ENCODE data around the gene CLCN1. TPM values are rescaled to one million over a fixed set of nuclear protein-coding genes. Genes with fewer than 3 reads are reported as not detected.

The CLCN1 gene
- total and polyA plus RNA-seq, 4 donors: not detected

GRCh38 chr7:143337216-143337615 is 21.3 kb downstream of the CLCN1 start:
- intact Hi-C loops (cut with DNase I): no loop called here
- Histone ChIP-seq H3K27ac (ENCODE audit: low read depth in 1 of 2, low read length in 2 of 2) (no peak overlapping the region), H3K36me3 (ENCODE audit: control insufficient read depth in 1 of 2, insufficient read depth in 2 of 2, low read length in 1 of 2) (no peaks in the 10 kb centered on the region), H3K9me3 (ENCODE audit: control insufficient read depth, low read length) (no peaks in the 10 kb centered on the region), H3K4me3 (ENCODE audit: low read length in 2 of 2) (no peak overlapping the region), H3K4me1 (ENCODE audit: control insufficient read depth in 1 of 2, insufficient read depth in 2 of 2, low read length in 2 of 2) (no peaks in the 10 kb centered on the region), H3K27me3 (ENCODE audit: control insufficient read depth in 1 of 2, insufficient read depth in 2 of 2, low read length in 1 of 2) (no peaks in the 10 kb centered on the region)
- 87 to 89% methylated on average over 3 of the region's 3 CpGs for WGBS, 2 donors
- no peak for ATAC-seq (ENCODE audit: low FRiP score)
- DNase-seq: no peak

GRCh38 chr7:143341842-143342241 is 25.9 kb downstream of the CLCN1 start:
- no peaks in the 10 kb centered on the region for H3K9me3 ChIP-seq (ENCODE audit: control insufficient read depth, low read length)
- 91 to 94% methylated on average over 8 of the region's 8 CpGs for WGBS, 2 donors

GRCh38 chr7:143343596-143343995 is 27.7 kb downstream of the CLCN1 start:
- intact Hi-C loops (cut with DNase I): no loop called here
- Histone ChIP-seq H3K4me3 (ENCODE audit: low read length in 2 of 2) (no peak overlapping the region), H3K9me3 (ENCODE audit: control insufficient read depth, low read length) (no peaks in the 10 kb centered on the region), H3K27me3 (ENCODE audit: control insufficient read depth in 1 of 2, insufficient read depth in 2 of 2, low read length in 1 of 2) (no peaks in the 10 kb centered on the region), H3K27ac (ENCODE audit: low read depth in 1 of 2, low read length in 2 of 2) (no peak overlapping the region), H3K4me1 (ENCODE audit: control insufficient read depth in 1 of 2, insufficient read depth in 2 of 2, low read length in 2 of 2) (no peaks in the 10 kb centered on the region), H3K36me3 (ENCODE audit: control insufficient read depth in 1 of 2, insufficient read depth in 2 of 2, low read length in 1 of 2) (no peaks in the 10 kb centered on the region)
- DNase-seq (no peak), ATAC-seq (ENCODE audit: low FRiP score) (no peak)
- 96 to 97% methylated on average over 3 of the region's 3 CpGs for WGBS, 2 donors

More at GRCh38 chr7:143341842-143342241, 25.9 kb downstream of the CLCN1 start:
- no peak overlapping the region for H3K27ac ChIP-seq (ENCODE audit: low read depth in 1 of 2, low read length in 2 of 2)
- no peaks in the 10 kb centered on the region for H3K4me1 ChIP-seq (ENCODE audit: control insufficient read depth in 1 of 2, insufficient read depth in 2 of 2, low read length in 2 of 2)
- no peaks in the 10 kb centered on the region for H3K27me3 ChIP-seq (ENCODE audit: control insufficient read depth in 1 of 2, insufficient read depth in 2 of 2, low read length in 1 of 2)
- no peak overlapping the region for H3K4me3 ChIP-seq (ENCODE audit: low read length in 2 of 2)
- ATAC-seq (ENCODE audit: low FRiP score) (no peak), DNase-seq (no peak)
- no peaks in the 10 kb centered on the region for H3K36me3 ChIP-seq (ENCODE audit: control insufficient read depth in 1 of 2, insufficient read depth in 2 of 2, low read length in 1 of 2)
- intact Hi-C loops (cut with DNase I): no loop called here

- Histone ChIP-seq H3K36me3 (ENCODE audit: control insufficient read depth in 1 of 2, insufficient read depth in 2 of 2, low read length in 1 of 2) (no peaks in the 10 kb centered on the region), H3K27ac (ENCODE audit: low read depth in 1 of 2, low read length in 2 of 2) (no peak overlapping the region), H3K27me3 (ENCODE audit: control insufficient read depth in 1 of 2, insufficient read depth in 2 of 2, low read length in 1 of 2) (no peaks in the 10 kb centered on the region), H3K4me3 (ENCODE audit: low read length in 2 of 2) (no peak overlapping the region), H3K4me1 (ENCODE audit: control insufficient read depth in 1 of 2, insufficient read depth in 2 of 2, low read length in 2 of 2) (no peaks in the 10 kb centered on the region), H3K9me3 (ENCODE audit: control insufficient read depth, low read length) (no peaks in the 10 kb centered on the region)
- peak in 1 of 2 donors; percentile 81 for DNase-seq
- intact Hi-C loops (cut with DNase I): no loop called here
- ATAC-seq (ENCODE audit: low FRiP score): peak; percentile 66
- 9 to 10% methylated on average over 34 to 35 of the region's 35 CpGs for WGBS, 2 donors
Observed at GRCh38 chr7:143345428-143345900, 29.6 kb downstream of the CLCN1 start.

GRCh38 chr7:143346018-143346417 is 30.1 kb downstream of the CLCN1 start:
- WGBS, 2 donors: 95 to 98% methylated on average over 4 of the region's 4 CpGs
- no peak for ATAC-seq (ENCODE audit: low FRiP score)

GRCh38 chr7:143347950-143348349 is 32.0 kb downstream of the CLCN1 start:
- ATAC-seq (ENCODE audit: low FRiP score): no peak
- Histone ChIP-seq H3K4me3 (ENCODE audit: low read length in 2 of 2) (no peak overlapping the region), H3K27ac (ENCODE audit: low read depth in 1 of 2, low read length in 2 of 2) (no peak overlapping the region), H3K36me3 (ENCODE audit: control insufficient read depth in 1 of 2, insufficient read depth in 2 of 2, low read length in 1 of 2) (no peaks in the 10 kb centered on the region), H3K4me1 (ENCODE audit: control insufficient read depth in 1 of 2, insufficient read depth in 2 of 2, low read length in 2 of 2) (no peaks in the 10 kb centered on the region), H3K9me3 (ENCODE audit: control insufficient read depth, low read length) (no peaks in the 10 kb centered on the region), H3K27me3 (ENCODE audit: control insufficient read depth in 1 of 2, insufficient read depth in 2 of 2, low read length in 1 of 2) (no peaks in the 10 kb centered on the region)
- 35 to 57% methylated on average over 5 of the region's 5 CpGs for WGBS, 2 donors
- intact Hi-C loops (cut with DNase I): no loop called here
- no peak for DNase-seq

More at GRCh38 chr7:143346018-143346417, 30.1 kb downstream of the CLCN1 start:
- no peaks in the 10 kb centered on the region for H3K36me3 ChIP-seq (ENCODE audit: control insufficient read depth in 1 of 2, insufficient read depth in 2 of 2, low read length in 1 of 2)
- DNase-seq: no peak
- no peak overlapping the region for H3K4me3 ChIP-seq (ENCODE audit: low read length in 2 of 2)
- H3K27me3 ChIP-seq (ENCODE audit: control insufficient read depth in 1 of 2, insufficient read depth in 2 of 2, low read length in 1 of 2): no peaks in the 10 kb centered on the region
- H3K4me1 ChIP-seq (ENCODE audit: control insufficient read depth in 1 of 2, insufficient read depth in 2 of 2, low read length in 2 of 2): no peaks in the 10 kb centered on the region
- intact Hi-C loops (cut with DNase I): no loop called here
- H3K27ac ChIP-seq (ENCODE audit: low read depth in 1 of 2, low read length in 2 of 2): no peak overlapping the region
- no peaks in the 10 kb centered on the region for H3K9me3 ChIP-seq (ENCODE audit: control insufficient read depth, low read length)

- no peak for ATAC-seq (ENCODE audit: low FRiP score)
- Histone ChIP-seq H3K27me3 (ENCODE audit: control insufficient read depth in 1 of 2, insufficient read depth in 2 of 2, low read length in 1 of 2) (no peaks in the 10 kb centered on the region), H3K4me1 (ENCODE audit: control insufficient read depth in 1 of 2, insufficient read depth in 2 of 2, low read length in 2 of 2) (no peaks in the 10 kb centered on the region), H3K36me3 (ENCODE audit: control insufficient read depth in 1 of 2, insufficient read depth in 2 of 2, low read length in 1 of 2) (no peaks in the 10 kb centered on the region), H3K4me3 (ENCODE audit: low read length in 2 of 2) (no peak overlapping the region), H3K27ac (ENCODE audit: low read depth in 1 of 2, low read length in 2 of 2) (no peak overlapping the region), H3K9me3 (ENCODE audit: control insufficient read depth, low read length) (no peaks in the 10 kb centered on the region)
- intact Hi-C loops (cut with DNase I): no loop called here
- WGBS, 2 donors: 76% methylated on average over 5 of the region's 5 CpGs
- no peak for DNase-seq
Observed at GRCh38 chr7:143351060-143351459, 35.1 kb downstream of the CLCN1 start.

GRCh38 chr7:143351574-143351973 is 35.7 kb downstream of the CLCN1 start:
- intact Hi-C loops (cut with DNase I): no loop called here
- Histone ChIP-seq H3K4me3 (ENCODE audit: low read length in 2 of 2) (no peak overlapping the region), H3K36me3 (ENCODE audit: control insufficient read depth in 1 of 2, insufficient read depth in 2 of 2, low read length in 1 of 2) (no peaks in the 10 kb centered on the region), H3K4me1 (ENCODE audit: control insufficient read depth in 1 of 2, insufficient read depth in 2 of 2, low read length in 2 of 2) (no peaks in the 10 kb centered on the region), H3K9me3 (ENCODE audit: control insufficient read depth, low read length) (no peaks in the 10 kb centered on the region), H3K27ac (ENCODE audit: low read depth in 1 of 2, low read length in 2 of 2) (no peak overlapping the region), H3K27me3 (ENCODE audit: control insufficient read depth in 1 of 2, insufficient read depth in 2 of 2, low read length in 1 of 2) (no peaks in the 10 kb centered on the region)
- DNase-seq (no peak), ATAC-seq (ENCODE audit: low FRiP score) (no peak)
- 90 to 92% methylated on average over 9 of the region's 9 CpGs for WGBS, 2 donors

GRCh38 chr7:143352531-143353002 is 36.7 kb downstream of the CLCN1 start:
- intact Hi-C loops (cut with DNase I): no loop called here
- H3K36me3 ChIP-seq (ENCODE audit: control insufficient read depth in 1 of 2, insufficient read depth in 2 of 2, low read length in 1 of 2): no peaks in the 10 kb centered on the region
- H3K27me3 ChIP-seq (ENCODE audit: control insufficient read depth in 1 of 2, insufficient read depth in 2 of 2, low read length in 1 of 2): no peaks in the 10 kb centered on the region
- ATAC-seq (ENCODE audit: low FRiP score) (no peak), DNase-seq (no peak)
- H3K9me3 ChIP-seq (ENCODE audit: control insufficient read depth, low read length): no peaks in the 10 kb centered on the region
- no peak overlapping the region for H3K4me3 ChIP-seq (ENCODE audit: low read length in 2 of 2)
- H3K4me1 ChIP-seq (ENCODE audit: control insufficient read depth in 1 of 2, insufficient read depth in 2 of 2, low read length in 2 of 2): no peaks in the 10 kb centered on the region
- 87 to 91% methylated on average over 11 of the region's 11 CpGs for WGBS, 2 donors
- no peak overlapping the region for H3K27ac ChIP-seq (ENCODE audit: low read depth in 1 of 2, low read length in 2 of 2)

Measured in aorta (tissue), 5 donors.